ENCODE measurements around the gene HLCS.

The HLCS gene

DNA sequence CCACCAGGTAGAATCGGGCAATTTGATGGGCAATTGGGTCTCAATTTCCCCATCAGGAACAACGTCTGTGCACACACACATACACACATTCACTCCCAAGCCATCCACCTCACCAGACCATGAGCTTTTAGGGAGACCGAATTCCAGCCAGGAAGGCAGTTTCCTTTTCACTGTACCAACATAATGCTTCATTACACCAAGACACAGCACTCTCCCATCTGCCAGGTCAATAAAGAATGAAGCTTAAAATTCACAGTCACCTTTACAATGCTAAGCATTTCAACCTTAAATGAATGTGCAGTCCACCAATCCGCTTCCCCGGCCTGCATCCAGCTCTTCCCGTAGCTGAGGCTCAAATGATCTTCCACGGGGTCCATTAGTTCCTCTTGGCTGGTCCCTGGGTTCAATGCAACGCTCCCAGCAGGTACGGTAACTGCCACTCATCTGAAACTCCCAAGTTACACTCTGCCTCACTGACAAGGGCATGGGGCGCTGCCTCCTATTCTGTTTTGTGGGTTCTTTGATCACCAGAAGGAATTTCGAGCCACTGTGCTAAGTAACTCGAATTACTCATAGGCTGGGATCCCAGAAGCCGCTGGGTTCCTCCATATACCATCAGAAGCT, 162.5 kb downstream of the HLCS start:
- no peak for DNase-seq

DNA sequence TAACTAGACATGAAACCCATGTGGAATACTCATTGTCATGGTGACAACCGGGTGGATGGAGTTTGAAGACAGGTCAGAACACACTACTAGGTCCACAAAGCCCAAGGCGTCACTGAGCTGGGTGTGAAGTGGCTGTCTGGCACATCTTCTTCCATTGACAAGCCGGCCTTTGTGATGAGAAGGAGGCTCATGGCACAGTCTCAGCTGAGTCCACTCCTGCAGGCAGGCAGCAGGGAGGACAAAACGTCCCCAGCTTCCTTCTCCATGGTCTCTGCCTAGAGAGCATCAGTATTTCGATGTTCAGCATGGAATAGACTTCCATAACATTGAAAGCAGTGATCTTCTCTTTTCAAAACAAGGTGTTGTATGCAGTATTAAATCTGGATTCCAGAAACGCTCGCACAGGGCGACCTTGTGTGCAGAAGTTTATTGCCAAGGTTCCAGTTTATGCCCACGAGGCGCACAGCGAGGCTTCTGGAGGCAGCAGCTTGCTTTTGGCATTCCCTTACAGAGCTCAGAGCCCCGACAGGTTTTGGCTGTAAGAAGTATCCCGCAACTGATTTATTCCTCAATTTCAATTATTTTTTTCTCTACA, 163.3 kb downstream of the HLCS start:
- DNase-seq, result no peak

GRCh38 chr21:36800734-36801133, 165.7 kb downstream of the HLCS start:
- no peak for DNase-seq

- no peak for DNase-seq
Measured at GRCh38 chr21:36799869-36800268, 166.6 kb downstream of the HLCS start.

DNA sequence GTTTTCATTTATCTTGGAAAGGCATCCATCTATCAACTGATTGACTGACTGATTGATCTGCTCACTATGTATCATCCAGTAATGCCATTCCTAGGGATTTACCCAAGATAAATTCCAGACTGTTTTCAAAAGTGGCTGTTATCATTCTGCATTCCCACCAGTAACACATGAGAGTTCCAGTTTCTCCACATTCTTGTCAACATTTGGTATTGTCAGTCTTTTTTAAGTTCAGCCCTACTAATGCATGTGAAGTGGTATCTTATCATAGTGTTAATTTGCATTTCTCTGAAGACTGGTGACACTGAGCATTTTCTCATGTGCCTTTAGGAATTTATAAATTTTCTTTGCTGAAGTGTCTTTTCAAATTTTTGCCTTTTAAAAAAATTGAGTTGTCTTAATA, 168.0 kb downstream of the HLCS start:
- DNase-seq, result no peak

- DNase-seq, result no peak
Measured at GRCh38 chr21:36796070-36796469, 170.4 kb downstream of the HLCS start.

- no peak for DNase-seq
Measured at GRCh38 chr21:36792505-36792967, 173.9 kb downstream of the HLCS start.

- no peak for DNase-seq
Measured at GRCh38 chr21:36791695-36792470, 174.6 kb downstream of the HLCS start.

- no peak for DNase-seq
Measured at GRCh38 chr21:36791180-36791579, 175.3 kb downstream of the HLCS start.

- DNase-seq, result no peak
Measured at GRCh38 chr21:36790616-36791015, 175.9 kb downstream of the HLCS start.

DNA sequence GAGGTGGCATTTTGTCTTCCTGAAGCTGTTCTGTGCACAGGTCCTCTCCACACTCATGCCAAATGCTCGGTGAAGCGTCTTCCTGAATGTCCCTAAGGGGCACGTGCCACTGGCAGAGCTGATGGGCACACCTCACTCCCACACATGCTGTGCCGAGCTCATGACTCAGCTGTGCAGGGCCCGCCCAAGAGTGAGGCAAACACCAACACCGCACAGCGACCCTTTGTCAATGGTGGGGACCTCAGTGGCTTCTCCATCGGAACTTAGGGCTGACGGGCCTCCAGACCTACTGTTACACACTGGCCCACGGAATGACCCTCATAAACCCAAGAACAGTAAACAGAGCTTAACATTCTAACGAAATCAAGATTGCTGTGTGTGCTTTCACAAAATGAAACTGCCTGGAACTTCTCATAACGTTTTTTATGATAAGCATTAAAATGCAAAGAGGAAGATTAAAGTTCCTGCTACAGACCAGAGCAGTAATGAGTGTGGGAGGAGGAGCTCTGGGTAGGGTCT, 178.3 kb downstream of the HLCS start:
- no peak for DNase-seq

DNA sequence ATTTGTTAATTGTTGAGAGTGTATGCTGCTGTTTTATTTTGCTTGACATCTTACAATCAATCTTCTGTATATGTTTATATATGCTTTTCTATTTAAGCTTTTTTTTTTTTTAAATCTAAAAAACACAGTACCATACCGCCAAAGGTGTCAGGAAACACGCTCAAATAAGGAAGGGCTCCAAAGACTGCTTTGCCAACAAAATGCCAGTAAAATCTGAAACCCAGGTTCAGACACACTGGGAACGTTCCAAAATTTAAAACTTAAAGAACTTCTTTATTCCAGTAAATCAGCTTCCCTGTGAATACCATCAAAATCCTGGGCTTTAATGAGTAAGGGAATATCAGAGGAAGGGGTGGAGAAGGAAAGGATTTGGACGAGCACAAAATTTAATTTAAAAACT, 180.3 kb downstream of the HLCS start:
- no peak for DNase-seq

- no peak for DNase-seq
Measured at GRCh38 chr21:36785615-36786014, 180.9 kb downstream of the HLCS start.

GRCh38 chr21:36784947-36785346, 181.5 kb downstream of the HLCS start:
- DNase-seq, result no peak

DNA sequence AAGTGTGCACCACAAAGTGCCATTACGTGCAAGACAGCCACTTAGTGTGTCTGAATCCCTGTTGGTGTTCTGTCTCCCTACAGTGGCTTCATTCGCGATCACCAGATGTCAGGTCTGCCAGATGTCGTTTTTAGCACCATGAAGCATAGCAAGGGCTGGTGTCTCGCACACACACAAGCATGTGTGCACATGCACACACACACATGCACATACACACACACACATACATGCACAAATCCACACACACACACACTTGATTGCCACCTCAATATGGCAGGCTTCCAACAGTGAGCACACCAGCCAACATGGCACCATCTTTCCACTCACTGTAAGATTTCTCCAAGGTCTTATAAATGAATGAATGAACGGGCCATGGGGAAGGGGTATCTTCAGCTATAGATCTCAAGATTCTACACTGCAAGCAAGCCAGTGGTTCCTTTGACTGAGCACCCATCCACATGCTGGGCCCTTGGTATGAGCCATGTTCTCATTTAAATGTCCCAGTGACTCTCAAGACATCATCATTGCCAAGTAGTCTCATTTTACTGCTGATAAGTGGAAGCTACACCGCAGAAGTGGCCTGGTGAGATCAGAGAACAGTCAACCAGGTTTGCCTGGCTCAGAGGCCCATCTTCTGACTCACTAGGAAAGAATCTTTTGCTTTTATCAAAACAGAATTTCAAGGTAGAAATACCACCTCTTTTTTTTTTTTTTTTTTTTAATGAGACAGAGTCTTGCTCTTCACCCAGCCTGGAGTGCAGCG, 182.7 kb downstream of the HLCS start:
- DNase-seq, result no peak

- no peak for DNase-seq
Measured at GRCh38 chr21:36780861-36781260, 185.6 kb downstream of the HLCS start.

- no peak for DNase-seq
Measured at GRCh38 chr21:36776981-36777617, 189.4 kb downstream of the HLCS start.

- no peak for DNase-seq
Measured at GRCh38 chr21:36773995-36774394, 192.5 kb downstream of the HLCS start.

GRCh38 chr21:36773117-36773516, 193.4 kb downstream of the HLCS start:
- DNase-seq, result no peak

GRCh38 chr21:36769051-36769839, 197.2 kb downstream of the HLCS start:
- no peak for DNase-seq

DNA sequence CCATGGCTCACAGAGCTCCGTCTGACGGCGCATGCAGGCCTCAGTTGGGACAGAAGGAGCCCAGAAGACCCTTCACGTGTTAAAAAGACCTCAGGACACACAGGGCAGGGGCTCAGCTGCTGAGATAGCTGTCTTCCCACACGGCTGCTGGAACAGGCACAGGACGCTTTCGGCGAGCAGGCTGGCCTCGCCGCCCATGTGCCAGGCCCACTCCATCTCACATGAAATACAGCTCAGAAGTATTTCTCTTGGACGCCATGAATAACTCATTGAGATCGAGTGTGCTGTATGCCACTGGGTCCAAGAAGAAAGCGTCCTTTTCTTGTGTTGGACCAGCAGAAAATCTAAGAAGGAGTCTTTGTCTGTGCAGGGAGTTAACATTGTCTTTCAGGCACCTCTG, 198.0 kb downstream of the HLCS start:
- DNase-seq, result no peak

- no peak for DNase-seq
Measured at GRCh38 chr21:36767096-36767495, 199.4 kb downstream of the HLCS start.

Data from activated gamma-delta T cell treated with Interleukin-2 at 50 U/mL for 16 hours (primary cell).